ENCODE data around the gene LMTK2.

Gene LMTK2

GRCh38 chr7:98234429-98235147, 127.9 kb downstream of the LMTK2 start:
- no peak for DNase-seq (ENCODE audit: low read depth in 2 of 2)

DNA sequence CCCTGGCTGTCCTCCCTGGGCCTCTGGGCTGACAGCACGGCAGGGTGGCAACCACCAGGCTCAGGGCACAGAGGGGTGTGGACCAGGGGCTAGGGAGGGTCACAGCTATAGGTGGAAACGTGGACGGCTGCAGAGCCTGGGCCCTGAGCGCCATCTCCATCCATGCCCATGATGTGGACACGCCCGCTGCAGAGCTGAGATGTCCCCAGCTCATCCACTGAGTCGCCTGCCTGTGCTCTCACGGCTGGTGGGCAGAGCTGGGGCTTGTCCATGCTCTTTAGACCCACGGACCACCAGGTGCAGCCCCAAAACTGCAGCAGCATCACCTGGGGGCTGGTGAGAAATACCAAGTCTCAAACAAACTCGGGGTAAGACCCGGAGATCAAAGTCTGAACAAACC, 129.2 kb downstream of the LMTK2 start:
- DNase-seq (ENCODE audit: low read depth in 2 of 2): no peak

DNA sequence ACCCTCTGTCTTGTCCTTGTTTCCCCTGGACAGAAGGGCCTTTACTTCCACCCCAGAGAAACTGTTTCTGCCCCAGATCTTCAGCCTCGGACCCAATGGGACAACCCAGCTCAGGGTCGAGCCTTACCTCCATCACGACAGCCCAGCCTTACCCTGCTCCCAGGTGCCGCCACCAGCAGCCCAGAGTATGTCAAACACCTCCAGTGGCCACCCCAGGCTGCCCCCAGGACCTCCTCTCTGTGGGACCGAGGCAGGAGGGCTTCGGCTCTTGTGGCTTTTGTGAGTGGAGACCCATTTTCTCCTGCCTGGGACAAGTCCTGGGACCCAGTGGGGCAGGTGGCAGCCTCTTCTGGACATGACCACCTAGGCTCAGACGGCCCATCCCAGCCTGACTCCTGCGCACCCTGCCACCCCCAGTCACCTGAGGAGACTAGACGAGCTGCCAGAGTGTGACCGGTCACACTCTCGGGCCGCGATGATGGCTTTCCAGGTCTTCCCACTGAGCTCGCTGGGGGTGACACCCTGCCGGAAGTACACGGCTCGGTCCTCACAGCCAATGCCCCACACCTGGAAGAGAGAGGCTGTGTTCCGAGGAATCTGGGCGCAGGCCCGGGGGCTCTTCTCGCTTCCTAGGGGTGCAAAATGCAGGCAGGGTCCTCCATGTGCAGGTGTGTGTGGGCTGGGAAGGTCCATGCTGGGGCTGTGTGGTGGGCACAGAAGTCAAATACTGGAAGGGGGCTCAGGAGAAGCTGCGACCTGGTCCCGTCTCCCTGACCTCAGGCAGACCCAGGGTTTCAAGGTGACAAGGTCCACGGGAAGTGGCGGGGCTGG, 129.9 kb downstream of the LMTK2 start:
- no peak for DNase-seq (ENCODE audit: low read depth in 2 of 2)

DNA sequence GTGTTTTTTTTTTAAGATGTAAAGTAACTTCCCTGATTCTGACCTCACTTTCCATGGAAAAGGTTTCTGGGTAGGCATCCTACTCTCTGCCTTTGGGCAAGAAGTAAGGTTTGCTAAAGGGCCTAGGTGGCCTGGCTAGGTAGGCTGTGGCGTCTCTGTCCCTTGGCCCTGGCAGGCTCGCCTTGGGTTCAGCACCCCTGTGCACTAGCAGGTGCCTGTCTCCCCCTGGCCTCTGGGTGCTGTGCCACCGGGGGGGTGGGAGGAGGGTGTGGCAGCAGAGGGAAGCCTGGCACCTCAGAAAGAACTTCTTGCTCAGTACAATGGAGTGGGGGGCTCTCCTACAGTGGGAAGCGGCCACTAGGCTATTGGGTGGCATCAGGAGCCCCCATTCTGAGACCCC, 131.4 kb downstream of the LMTK2 start:
- DNase-seq (ENCODE audit: low read depth in 2 of 2): no peak

DNA sequence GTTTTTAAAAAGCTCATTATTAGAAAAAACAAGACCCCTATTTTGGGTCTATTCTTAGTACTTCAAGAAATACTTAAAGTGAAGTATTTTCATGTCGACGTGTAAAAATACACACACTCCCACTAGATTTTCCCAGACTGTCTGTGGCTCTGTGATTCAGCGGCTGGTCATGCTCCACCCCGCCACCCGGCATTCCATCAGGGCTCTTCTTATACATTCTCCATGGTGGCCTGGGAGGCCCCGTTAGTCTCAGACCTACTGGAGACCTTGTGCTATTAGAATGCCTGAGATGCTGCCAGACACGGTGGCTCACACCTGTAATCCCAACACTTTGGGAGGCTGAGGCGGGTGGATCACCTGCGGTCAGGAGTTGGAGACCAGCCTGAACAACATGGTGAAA, 132.3 kb downstream of the LMTK2 start:
- no peak for DNase-seq (ENCODE audit: low read depth in 2 of 2)

DNA sequence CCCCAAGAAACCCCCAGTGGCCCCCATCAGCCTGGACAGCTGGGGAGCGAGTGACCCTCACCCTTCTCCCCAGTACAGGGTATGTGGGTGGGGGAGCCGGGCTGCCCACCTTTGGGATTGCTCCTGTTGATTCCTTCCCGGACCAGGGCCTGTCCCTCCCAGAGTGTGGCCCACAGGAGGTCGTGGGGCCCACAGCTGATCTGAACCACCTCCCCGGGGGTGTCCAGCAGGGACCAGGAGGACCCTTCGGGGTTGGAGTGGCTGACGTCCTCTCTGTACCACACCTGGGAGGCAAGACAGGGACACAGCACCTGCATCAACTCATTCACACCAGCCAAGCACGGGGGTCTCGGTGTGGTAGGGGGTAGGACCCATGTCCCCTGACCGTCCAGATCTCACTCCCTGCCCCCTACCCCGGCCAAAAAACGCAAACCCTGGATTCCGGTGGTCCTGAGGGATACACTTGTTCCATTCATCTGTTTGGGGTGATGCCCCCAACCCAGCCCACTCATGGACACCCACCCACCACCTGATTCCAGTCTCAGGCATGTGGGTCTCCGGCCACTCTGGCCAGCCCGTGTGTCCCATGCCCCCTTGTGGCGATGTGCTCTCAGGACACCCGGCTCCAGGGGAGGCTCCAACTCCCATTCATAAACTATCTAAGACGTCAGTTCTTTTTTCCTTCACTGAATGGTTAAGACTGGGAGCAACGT, 134.5 kb downstream of the LMTK2 start:
- no peak for DNase-seq (ENCODE audit: low read depth in 2 of 2)

DNA sequence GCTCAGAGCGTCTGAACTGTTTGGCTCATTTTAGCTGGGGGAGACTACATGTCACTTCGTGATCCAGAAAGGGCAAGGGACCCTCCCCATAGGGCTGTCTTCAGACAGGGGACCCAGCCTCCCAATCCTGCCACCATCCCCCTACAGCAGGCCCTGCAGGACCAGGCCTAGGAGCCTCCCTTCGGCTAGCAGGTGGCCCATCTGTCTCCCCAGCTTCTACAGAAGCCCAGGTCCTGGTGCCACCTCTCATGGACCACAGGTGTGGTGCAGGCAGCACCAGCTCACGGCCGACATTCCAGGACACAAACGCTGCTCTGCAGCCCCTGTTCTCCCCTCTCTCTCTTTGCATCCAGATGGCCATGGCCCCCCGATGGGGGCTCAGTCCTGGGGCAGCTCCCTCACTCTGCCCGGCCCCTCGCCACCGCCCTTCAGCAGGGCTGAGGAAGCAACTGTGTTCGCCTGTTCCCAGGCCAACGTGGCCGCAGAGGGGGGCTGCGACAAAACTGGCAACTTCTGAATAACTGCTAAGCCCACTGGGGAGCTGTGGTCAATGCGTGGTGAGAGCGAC, 135.1 kb downstream of the LMTK2 start:
- DNase-seq (ENCODE audit: low read depth in 2 of 2): no peak

DNA sequence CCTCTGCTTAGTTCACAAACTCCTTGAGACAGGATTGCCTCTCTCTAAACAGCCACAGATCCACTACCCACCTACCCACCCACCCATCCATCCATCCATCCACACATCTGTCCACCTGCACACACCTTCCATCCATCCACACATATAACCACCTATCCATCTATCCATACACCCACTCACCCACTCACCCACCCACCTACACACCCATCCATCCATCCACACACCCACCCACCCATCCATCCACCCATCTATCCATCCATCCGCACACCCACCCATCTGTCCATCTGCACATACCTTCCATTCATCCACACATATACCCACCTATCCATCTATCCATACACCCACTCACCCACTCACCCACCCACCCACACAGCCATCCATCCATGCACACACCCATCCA, 135.7 kb downstream of the LMTK2 start:
- DNase-seq (ENCODE audit: low read depth in 2 of 2): no peak

- no peak for DNase-seq (ENCODE audit: low read depth in 2 of 2)
These were observed 136.3 kb downstream of the LMTK2 start for GRCh38 chr7:98242934-98243333.

DNA sequence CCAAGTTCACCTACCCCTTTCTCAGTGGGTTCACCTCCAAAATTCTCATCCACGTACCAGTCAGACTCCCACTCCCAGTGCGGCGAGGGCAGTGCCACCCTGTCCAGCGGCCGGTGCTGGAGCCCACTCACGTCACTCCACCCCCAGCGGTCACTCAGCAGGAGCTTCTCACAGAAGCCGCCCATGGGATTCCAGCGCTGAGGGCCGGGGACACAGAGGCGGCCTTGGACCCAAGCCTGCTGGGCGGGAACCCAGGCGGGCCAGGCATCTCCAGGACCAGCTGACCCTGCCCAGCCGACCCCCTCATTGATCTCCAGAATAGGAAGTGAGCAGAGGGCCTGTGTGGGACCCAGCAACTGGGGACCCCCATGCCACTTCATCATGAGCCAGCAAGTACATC, 138.2 kb downstream of the LMTK2 start:
- no peak for DNase-seq (ENCODE audit: low read depth in 2 of 2)

- DNase-seq (ENCODE audit: low read depth in 2 of 2): no peak
These were observed 141.5 kb downstream of the LMTK2 start for GRCh38 chr7:98248156-98248555.

- no peak for DNase-seq (ENCODE audit: low read depth in 2 of 2)
These were observed 142.4 kb downstream of the LMTK2 start for GRCh38 chr7:98249106-98249505.

GRCh38 chr7:98250789-98251188, 144.1 kb downstream of the LMTK2 start:
- DNase-seq (ENCODE audit: low read depth in 2 of 2): no peak

GRCh38 chr7:98251231-98251600, 144.6 kb downstream of the LMTK2 start:
- no peak for DNase-seq (ENCODE audit: low read depth in 2 of 2)

DNA sequence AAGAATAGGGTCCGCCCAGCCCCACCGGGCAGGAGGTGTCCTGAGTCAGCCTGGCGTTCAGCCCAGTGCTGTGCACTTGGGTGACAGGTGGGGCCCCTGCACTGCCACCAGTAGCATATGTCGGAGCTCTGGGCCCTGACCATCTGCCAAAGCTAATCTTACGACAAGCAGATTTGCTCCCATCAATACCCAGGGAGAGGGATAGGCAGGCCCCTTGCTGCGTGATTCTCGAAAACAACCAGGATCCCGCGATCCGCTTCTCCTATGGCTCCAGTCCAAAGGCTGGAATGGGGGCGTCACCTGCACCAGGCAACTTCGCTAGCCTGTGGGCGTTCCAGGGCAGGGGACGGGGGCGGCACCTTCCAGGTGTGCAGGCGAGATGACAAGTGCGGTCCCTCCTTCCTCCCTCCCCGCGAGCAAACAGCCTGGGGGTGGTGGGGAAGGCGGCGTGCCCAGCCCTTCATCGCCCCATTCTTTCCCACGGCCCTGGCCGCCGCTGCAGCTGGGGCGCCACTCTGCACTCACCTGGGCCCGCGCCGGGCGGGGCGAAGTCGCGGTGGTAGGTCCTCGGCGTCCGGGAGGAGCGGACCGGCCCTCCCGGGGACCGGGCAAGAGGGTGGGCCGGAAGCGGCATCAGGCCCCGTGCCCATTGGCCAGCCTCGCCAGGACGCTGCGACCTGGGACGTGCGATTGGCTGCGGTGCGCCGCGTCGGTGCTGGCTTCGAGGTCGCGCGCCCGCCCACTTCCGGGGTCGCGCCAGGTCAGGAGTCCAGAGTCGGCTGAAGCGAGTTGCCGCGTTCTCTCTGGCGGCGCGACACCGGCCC, 145.2 kb downstream of the LMTK2 start, which contains the start of gene TECPR1:
Gene TECPR1 (minus strand): TSS at position 632 of the 824 bp plus-strand sequence. CDS start 6,086 bp downstream, outside the sequence.
- peak; percentile 75 to 80 for DNase-seq (ENCODE audit: low read depth in 2 of 2)

GRCh38 chr7:98252425-98253054, 145.9 kb downstream of the LMTK2 start:
- DNase-seq (ENCODE audit: low read depth in 2 of 2): no peak

DNA sequence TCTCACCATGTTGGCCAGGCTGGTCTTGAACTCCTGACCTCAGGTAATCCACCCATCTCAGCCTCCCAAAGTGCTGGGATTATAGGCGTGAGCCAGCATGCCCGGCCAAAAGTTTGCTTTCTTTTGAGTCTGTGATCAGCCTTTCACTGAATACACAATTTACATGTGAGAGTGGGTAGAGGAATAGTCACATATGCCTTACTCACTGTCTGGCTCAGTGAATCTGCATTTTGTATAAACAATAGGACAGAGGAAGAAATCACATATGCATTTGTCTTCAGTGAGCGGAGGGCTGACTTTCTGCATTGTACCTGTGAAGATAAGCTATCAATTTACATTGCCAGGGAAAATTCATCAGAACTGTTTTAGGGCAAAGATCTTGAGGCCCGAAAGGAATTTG, 147.9 kb downstream of the LMTK2 start:
- no peak for DNase-seq (ENCODE audit: low read depth in 2 of 2)

- no peak for DNase-seq (ENCODE audit: low read depth in 2 of 2)
These were observed 148.4 kb downstream of the LMTK2 start for GRCh38 chr7:98254951-98255610.

GRCh38 chr7:98256431-98256830, 149.8 kb downstream of the LMTK2 start:
- no peak for DNase-seq (ENCODE audit: low read depth in 2 of 2)

DNA sequence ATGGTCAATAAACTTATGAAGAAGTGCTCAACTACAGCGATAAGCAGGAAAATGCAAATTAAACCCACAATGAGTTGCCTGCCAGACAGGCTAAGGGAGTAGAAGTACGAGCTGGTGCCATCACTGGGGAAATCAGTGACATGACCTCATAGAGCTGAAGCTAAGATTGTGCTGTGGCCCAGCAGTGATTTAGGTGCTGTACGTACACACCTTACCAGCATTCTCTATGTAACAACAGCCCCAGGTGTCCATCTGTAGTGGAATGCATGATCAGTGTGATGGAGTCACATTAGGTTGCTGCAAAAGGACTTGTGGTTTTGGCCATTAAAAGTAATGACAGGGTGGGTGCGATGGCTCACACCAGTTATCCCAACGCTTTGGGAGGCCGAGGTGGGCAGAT, 151.0 kb downstream of the LMTK2 start:
- DNase-seq (ENCODE audit: low read depth in 2 of 2): no peak
